Loucy (cell line): ENCODE results near the gene ZNF500.

Source experiments
- CTCF ChIP-seq: fragments of 200-600 bp; sonication (generic); conservative IDR thresholded peaks from 2 replicates; pipeline ENCODE4 v1.5.1; 2014; ENCODE audit warnings: mild to moderate bottlenecking, antibody characterized with exemption, low read length
- EZH2phosphoT487 ChIP-seq: fragments of 200-600 bp; IDR thresholded peaks from 2 replicates; pipeline ENCODE4 v1.6.1; 2018; ENCODE audit warnings: antibody characterized with exemption, mild to moderate bottlenecking, moderate library complexity, borderline replicate concordance

- no peak for TF ChIP-seq CTCF
- TF ChIP-seq EZH2phosphoT487: no peak
Observed at GRCh38 chr16:4703906-4704305, 63.1 kb downstream of the ZNF500 start.
